Lung (tissue), 12 donors: ENCODE measurements around the gene SCAPER. TPM values are rescaled to one million over a fixed set of nuclear protein-coding genes. Genes with fewer than 3 reads are reported as not detected.
"Not testable (repeated sequence)": the region's sequence is repeated elsewhere in the genome, so short reads cannot be mapped to it uniquely, and the experiment has no call there.

Experiments used
- ATAC-seq: fragments of 200-7000 bp; cut with Tn5 transposase; one replicate; pipeline ENCODE4 v1.9.1; 2020; ENCODE audit warnings: moderate number of reproducible peaks; ENCODE audit not compliant: insufficient read depth, low FRiP score
- DNase-seq, 3 donors: peaks; one replicate each; pipeline ENCODE4 v3.0.0-alpha.2; 2013 to 2017
- H3K27ac ChIP-seq, 2 donors: one replicate each; pipeline ENCODE4 v1.5.1; 2013; ENCODE audit warnings: mild to moderate bottlenecking in 2 of 2, moderate library complexity in 2 of 2, control low read depth in 1 of 2, inconsistent platforms in 1 of 2, low read depth in 1 of 2, low read length in 1 of 2
- H3K27me3 ChIP-seq, 3 donors: one replicate each; pipeline ENCODE4 v1.5.1; 2013; ENCODE audit warnings: low read length in 2 of 3; ENCODE audit not compliant: control insufficient read depth in 3 of 3, insufficient read depth in 3 of 3
- H3K36me3 ChIP-seq, 4 donors: one replicate each; pipeline ENCODE4 v1.5.1; 2013; ENCODE audit warnings: low read length in 4 of 4, mild to moderate bottlenecking in 1 of 4, moderate library complexity in 1 of 4; ENCODE audit not compliant: control insufficient read depth in 4 of 4, insufficient read depth in 4 of 4
- H3K4me1 ChIP-seq, 5 donors: one replicate each; pipeline ENCODE4 v1.5.1; 2013; ENCODE audit warnings: low read length in 5 of 5, mild to moderate bottlenecking in 2 of 5, moderate library complexity in 1 of 5; ENCODE audit not compliant: control insufficient read depth in 5 of 5, insufficient read depth in 5 of 5
- H3K4me3 ChIP-seq: one replicate; pipeline ENCODE4 v1.5.1; 2013; ENCODE audit warnings: mild to moderate bottlenecking, control low read depth, moderate library complexity
- H3K9ac ChIP-seq, 2 donors: one replicate each; pipeline ENCODE4 v1.5.1; 2013; ENCODE audit warnings: low read length in 2 of 2, control low read depth in 1 of 2; ENCODE audit not compliant: insufficient read depth in 1 of 2
- H3K9me3 ChIP-seq, 4 donors: one replicate each; pipeline ENCODE4 v1.5.1; 2013; ENCODE audit warnings: low read length in 3 of 4, mild to moderate bottlenecking in 1 of 4, moderate library complexity in 1 of 4; ENCODE audit not compliant: control insufficient read depth in 4 of 4, insufficient read depth in 3 of 4
- WGBS, 2 donors: extraction: QIAGEN DNeasy Blood & Tissue Kit; methylation state at CpG; one replicate each; pipeline ENCODE4 v1.1.7; 2013; 5-methylcytosine and 5-hydroxymethylcytosine counted together
- polyA plus RNA-seq, 2 donors: library from polyadenylated mRNA; stranded (reverse); fragments of 200-250 nt; gene quantifications; one replicate each; pipeline ENCODE4 v1.2.1, GENCODE V29; 2013
- total RNA-seq, 2 donors: library from RNA; depleted of rRNA in 1 of 2; stranded (reverse); fragments of >200 nt in 1 of 2; gene quantifications; one replicate each; pipeline ENCODE4 v1.2.1, GENCODE V29; 2014 to 2021
- TF ChIP-seq, protein P1 (sequence below): IDR thresholded peaks from 2 replicates; pipeline ENCODE4 v1.5.1; 2012; ENCODE audit warnings: mild to moderate bottlenecking; ENCODE audit errors: control extremely low read depth, extremely low read depth
- donor health status: control.
- donor health status: control.
- donor health status: Bipolar disorder and iron deficiency.
- donor health status: healthy.
- donor health status: DM: yes; HTN: yes; CAD: no.

SCAPER gene
- total and polyA plus RNA-seq, 4 donors: 3.9 to 40.2 (median 19.5) TPM

DNA sequence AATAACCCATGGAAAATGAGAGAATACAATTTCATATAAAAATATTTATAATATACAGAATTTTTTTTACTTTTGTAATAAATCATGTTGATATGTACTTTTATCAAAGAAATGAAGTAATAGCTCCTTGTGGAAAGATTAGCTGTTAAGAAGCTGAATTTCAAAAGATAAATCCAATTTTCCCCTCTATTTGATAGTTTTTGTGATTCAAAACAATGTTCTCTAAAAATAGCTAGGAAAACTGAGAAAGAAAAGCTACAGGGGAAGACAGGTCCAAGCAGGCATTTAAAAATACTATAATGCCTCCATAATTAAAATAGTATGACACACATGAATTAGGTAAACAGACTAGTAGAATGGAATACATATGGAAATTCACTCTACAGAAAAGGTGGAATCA is 44.9 kb downstream of the SCAPER start:
- TF ChIP-seq, protein P1, sequence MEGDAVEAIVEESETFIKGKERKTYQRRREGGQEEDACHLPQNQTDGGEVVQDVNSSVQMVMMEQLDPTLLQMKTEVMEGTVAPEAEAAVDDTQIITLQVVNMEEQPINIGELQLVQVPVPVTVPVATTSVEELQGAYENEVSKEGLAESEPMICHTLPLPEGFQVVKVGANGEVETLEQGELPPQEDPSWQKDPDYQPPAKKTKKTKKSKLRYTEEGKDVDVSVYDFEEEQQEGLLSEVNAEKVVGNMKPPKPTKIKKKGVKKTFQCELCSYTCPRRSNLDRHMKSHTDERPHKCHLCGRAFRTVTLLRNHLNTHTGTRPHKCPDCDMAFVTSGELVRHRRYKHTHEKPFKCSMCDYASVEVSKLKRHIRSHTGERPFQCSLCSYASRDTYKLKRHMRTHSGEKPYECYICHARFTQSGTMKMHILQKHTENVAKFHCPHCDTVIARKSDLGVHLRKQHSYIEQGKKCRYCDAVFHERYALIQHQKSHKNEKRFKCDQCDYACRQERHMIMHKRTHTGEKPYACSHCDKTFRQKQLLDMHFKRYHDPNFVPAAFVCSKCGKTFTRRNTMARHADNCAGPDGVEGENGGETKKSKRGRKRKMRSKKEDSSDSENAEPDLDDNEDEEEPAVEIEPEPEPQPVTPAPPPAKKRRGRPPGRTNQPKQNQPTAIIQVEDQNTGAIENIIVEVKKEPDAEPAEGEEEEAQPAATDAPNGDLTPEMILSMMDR: no peak
- Histone ChIP-seq H3K9me3 (no peaks in the 10 kb centered on the region), H3K9ac (no peak overlapping the region), H3K27me3 (no peaks in the 10 kb centered on the region), H3K4me3 (no peak overlapping the region), H3K4me1 (peaks cover 0 to 11% (median 1%) of the 10 kb centered on the region in 5 donors), H3K36me3 (peaks cover 0 to 5% (median under 1%) of the 10 kb centered on the region in 4 donors), H3K27ac (no peak overlapping the region)
- ATAC-seq (no peak), DNase-seq (no peak)

DNA sequence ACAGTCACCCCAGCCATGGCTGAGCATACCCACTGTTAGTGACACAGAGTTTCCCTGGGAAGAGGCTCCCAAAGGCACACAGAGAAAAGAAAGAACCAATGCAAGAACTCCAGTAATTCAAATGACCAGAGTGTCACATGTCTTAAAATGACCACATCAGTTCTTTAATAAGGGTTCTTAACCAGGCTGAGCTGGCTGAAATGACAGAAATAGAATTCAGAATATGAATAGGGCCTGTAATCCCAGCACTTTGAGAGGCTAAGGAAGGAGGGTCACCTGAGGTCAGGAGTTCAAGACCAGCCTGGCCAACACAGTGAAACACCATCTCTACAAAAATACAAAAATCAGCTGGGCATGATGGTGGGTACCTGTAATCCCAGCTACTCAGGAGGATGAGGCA is 54.8 kb downstream of the SCAPER start:
- H3K27me3 ChIP-seq, ATAC-seq, H3K9ac ChIP-seq, H3K27ac ChIP-seq, H3K4me3 ChIP-seq, H3K4me1 ChIP-seq, DNase-seq: not testable (repeated sequence)
- H3K36me3 ChIP-seq: peaks cover 4 to 24% (median 9%) of the 10 kb centered on the region in 4 donors
- H3K9me3 ChIP-seq: peaks cover 0 to 16% (median 0%) of the 10 kb centered on the region in 4 donors

DNA sequence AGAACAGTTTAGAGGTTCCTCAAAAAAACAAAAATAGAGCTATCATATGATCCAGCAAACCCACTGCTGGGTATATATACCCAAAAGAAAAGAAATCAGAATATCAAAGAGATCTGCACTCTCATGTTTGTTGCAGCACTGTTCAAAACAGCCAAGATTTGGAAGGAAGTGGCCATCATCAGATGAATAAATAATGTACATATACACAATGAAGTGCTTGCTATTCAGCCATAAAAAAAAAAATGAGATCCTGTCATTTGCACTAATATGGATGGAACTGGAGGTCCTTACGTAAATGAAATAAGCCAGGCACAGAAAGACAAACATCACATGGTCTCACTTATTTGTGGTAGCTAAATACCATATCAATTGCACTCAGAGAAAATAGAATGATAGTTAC is 58.4 kb downstream of the SCAPER start:
- DNase-seq: no peak
- ATAC-seq: no peak

DNA sequence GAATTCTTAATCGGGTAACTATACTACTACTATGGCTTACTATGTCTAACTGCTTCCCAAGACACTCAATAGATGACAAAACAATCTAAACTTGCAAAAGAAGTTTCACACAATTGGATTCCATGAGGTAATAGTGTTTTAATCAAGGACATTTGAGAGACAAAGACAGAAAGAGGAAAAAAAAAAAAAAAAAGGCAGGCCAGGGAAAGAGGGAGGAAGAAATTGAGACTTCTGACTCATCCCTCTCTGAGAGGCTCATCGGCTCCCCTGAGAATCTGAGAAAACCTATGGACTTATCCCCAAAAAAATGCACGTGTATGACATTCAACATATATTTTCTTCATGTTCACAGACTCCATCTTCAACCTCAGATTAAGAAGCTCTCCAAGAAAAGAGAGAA is 61.0 kb downstream of the SCAPER start:
- no peaks in the 10 kb centered on the region for H3K36me3 ChIP-seq
- H3K27me3 ChIP-seq: no peaks in the 10 kb centered on the region
- H3K9ac ChIP-seq: no peak overlapping the region
- TF ChIP-seq, protein P1: no peak
- H3K4me3 ChIP-seq: no peak overlapping the region
- ATAC-seq (no peak), DNase-seq (no peak)
- H3K9me3 ChIP-seq: no peaks in the 10 kb centered on the region
- WGBS, 2 donors: 87 to 96% methylated on average over 3 of the region's 3 CpGs
- H3K27ac ChIP-seq: no peak overlapping the region
- peaks cover 0 to 1% (median 0%) of the 10 kb centered on the region in 5 donors for H3K4me1 ChIP-seq

More for the DNA sequence above, 58.4 kb downstream of the SCAPER start:
- WGBS, 2 donors: 63 to 100% methylated on average over 1 of the region's 1 CpG
- Histone ChIP-seq H3K9me3 (peaks cover 0 to 3% (median 0%) of the 10 kb centered on the region in 4 donors), H3K4me3 (no peak overlapping the region), H3K4me1 (peaks cover 0 to 4% (median 0%) of the 10 kb centered on the region in 5 donors), H3K27me3 (no peaks in the 10 kb centered on the region), H3K9ac (no peak overlapping the region), H3K27ac (no peak overlapping the region), H3K36me3 (peaks cover 4 to 7% (median 5%) of the 10 kb centered on the region in 4 donors)
- TF ChIP-seq, protein P1: no peak
